GM19397 (cell line): ENCODE data around the gene SBDS.
"Not testable (repeated sequence)": the region's sequence is repeated elsewhere in the genome, so short reads cannot be mapped to it uniquely, and the experiment has no call there.

ENCODE experiments used
- ATAC-seq: cut with Tn5 transposase; IDR thresholded peaks from one replicate; pipeline ENCODE4 v1.9.1; 2021; ENCODE audit warnings: mild to moderate bottlenecking, moderate library complexity; ENCODE audit not compliant: unreplicated experiment

The SBDS gene

GRCh38 chr7:66996444-66997191, 1.2 kb upstream of the SBDS start, which contains the start of gene TYW1:
Gene TYW1, plus strand, starts transcription at chr7:66996833. Its CDS starts 146 bp downstream, at chr7:66996979.
- peak; percentile 90 for ATAC-seq

GRCh38 chr7:66994691-66995049, 716 bp downstream of the SBDS start:
- ATAC-seq = peak; percentile 21

GRCh38 chr7:66994051-66994450, 1.3 kb downstream of the SBDS start:
- ATAC-seq = not testable (repeated sequence)

- ATAC-seq = not testable (repeated sequence)
Observed at GRCh38 chr7:66989552-66989951, 5.8 kb downstream of the SBDS start.

GRCh38 chr7:66980336-66980735, 15.1 kb downstream of the SBDS start:
- not testable (repeated sequence) for ATAC-seq

- ATAC-seq = not testable (repeated sequence)
Observed at GRCh38 chr7:66979013-66979412, 16.4 kb downstream of the SBDS start.

- ATAC-seq = not testable (repeated sequence)
Observed at GRCh38 chr7:66978312-66978711, 17.1 kb downstream of the SBDS start.

GRCh38 chr7:66974986-66975590, 20.3 kb downstream of the SBDS start:
- ATAC-seq = no peak

- ATAC-seq = no peak
Observed at GRCh38 chr7:66970310-66970709, 25.1 kb downstream of the SBDS start.

- ATAC-seq = not testable (repeated sequence)
Observed at GRCh38 chr7:66969001-66969400, 26.4 kb downstream of the SBDS start.

GRCh38 chr7:66967029-66967428, 28.4 kb downstream of the SBDS start:
- no peak for ATAC-seq

GRCh38 chr7:66964411-66964810, 31.0 kb downstream of the SBDS start:
- ATAC-seq = no peak

- ATAC-seq = no peak
Observed at GRCh38 chr7:66961096-66961495, 34.3 kb downstream of the SBDS start.

GRCh38 chr7:66960192-66960591, 35.2 kb downstream of the SBDS start:
- no peak for ATAC-seq

- no peak for ATAC-seq
Observed at GRCh38 chr7:66958538-66959350, 36.6 kb downstream of the SBDS start.

- ATAC-seq = no peak
Observed at GRCh38 chr7:66957595-66958290, 37.6 kb downstream of the SBDS start.

- no peak for ATAC-seq
Observed at GRCh38 chr7:66953044-66953427, 42.4 kb downstream of the SBDS start.

- no peak for ATAC-seq
Observed at GRCh38 chr7:66952343-66953043, 42.9 kb downstream of the SBDS start.

GRCh38 chr7:66950763-66951162, 44.6 kb downstream of the SBDS start:
- no peak for ATAC-seq

- no peak for ATAC-seq
Observed at GRCh38 chr7:66950311-66950710, 45.1 kb downstream of the SBDS start.
